ENCODE data around the gene CRISPLD2.

The CRISPLD2 gene

DNA sequence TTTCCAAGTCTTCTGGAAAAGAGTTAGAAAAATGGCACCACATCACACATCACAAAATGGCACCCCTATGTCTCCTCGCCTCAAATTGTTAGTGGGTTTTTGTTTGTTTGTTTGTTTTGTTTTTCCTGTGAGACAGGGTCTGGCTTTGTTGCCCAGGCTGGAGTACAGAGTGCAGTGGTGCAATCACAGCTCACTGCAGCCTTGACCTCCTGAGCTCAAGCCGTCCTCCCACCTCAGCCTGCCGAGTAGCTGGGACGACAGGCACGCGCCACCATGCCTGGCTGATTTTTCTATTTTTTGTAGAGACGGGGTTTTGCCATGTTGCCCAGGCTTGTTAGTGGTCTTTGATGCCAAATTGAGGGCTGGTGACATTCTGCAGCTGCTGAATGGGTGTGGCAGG lies 3.8 kb upstream of the CRISPLD2 start:
- TF ChIP-seq, protein P1, sequence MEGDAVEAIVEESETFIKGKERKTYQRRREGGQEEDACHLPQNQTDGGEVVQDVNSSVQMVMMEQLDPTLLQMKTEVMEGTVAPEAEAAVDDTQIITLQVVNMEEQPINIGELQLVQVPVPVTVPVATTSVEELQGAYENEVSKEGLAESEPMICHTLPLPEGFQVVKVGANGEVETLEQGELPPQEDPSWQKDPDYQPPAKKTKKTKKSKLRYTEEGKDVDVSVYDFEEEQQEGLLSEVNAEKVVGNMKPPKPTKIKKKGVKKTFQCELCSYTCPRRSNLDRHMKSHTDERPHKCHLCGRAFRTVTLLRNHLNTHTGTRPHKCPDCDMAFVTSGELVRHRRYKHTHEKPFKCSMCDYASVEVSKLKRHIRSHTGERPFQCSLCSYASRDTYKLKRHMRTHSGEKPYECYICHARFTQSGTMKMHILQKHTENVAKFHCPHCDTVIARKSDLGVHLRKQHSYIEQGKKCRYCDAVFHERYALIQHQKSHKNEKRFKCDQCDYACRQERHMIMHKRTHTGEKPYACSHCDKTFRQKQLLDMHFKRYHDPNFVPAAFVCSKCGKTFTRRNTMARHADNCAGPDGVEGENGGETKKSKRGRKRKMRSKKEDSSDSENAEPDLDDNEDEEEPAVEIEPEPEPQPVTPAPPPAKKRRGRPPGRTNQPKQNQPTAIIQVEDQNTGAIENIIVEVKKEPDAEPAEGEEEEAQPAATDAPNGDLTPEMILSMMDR (IDR thresholded peaks at IDR 0.05; ENCODE audit: low read depth, low read length) = no peak
- DNase-seq (ENCODE audit: low read depth in 2 of 2) = no peak
- no peak overlapping the region for H3K4me3 ChIP-seq (replicated peaks in 1 of 2; ENCODE audit: low read depth in 2 of 2, low read length in 2 of 2)

DNA sequence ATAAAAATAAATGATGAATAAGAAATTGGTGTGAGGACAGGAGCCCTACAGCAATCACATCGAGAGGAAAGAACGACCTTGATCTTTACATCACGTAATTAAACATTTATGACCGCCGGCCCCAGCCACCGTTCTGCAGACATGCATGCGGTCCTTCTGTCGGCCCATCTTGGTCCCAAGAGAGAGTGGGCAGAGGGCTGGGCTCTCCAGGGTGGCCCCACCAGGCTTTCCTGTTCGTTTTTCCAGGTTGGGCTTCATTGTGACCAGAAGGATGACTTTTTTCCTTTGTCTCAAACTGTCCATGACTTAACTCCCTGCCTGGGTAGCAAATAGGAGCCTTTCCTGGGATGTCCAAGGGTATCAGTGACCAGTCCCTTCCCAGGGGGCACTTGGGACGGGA lies 3.3 kb upstream of the CRISPLD2 start:
- H3K4me3 ChIP-seq (replicated peaks in 1 of 2; ENCODE audit: low read depth in 2 of 2, low read length in 2 of 2) = no peak overlapping the region
- DNase-seq (ENCODE audit: low read depth in 2 of 2) = no peak
- TF ChIP-seq, protein P1 (IDR thresholded peaks at IDR 0.05; ENCODE audit: low read depth, low read length) = no peak

DNA sequence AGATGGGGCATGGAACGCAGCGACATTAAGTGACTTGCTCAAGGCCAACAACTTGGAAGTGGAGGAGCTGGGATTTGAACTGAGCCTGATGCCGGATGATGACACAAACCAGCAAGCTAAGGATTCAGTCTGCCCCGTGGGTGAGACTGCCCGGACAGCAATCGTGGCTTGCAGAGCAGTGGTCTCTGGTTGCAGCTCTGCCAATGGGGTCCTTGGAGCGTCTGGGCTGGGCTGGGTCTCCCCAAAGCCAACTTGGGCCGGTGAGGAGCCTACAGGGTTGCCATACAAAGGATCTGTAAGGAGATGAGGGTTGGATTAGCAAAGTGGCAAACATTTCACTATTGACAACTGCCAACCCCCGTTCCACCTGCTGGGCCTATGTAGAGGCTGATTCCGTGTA lies 2.6 kb upstream of the CRISPLD2 start:
- no peak overlapping the region for H3K4me3 ChIP-seq (replicated peaks in 1 of 2; ENCODE audit: low read depth in 2 of 2, low read length in 2 of 2)
- TF ChIP-seq, protein P1 (IDR thresholded peaks at IDR 0.05; ENCODE audit: low read depth, low read length) = no peak
- no peak for DNase-seq (ENCODE audit: low read depth in 2 of 2)

DNA sequence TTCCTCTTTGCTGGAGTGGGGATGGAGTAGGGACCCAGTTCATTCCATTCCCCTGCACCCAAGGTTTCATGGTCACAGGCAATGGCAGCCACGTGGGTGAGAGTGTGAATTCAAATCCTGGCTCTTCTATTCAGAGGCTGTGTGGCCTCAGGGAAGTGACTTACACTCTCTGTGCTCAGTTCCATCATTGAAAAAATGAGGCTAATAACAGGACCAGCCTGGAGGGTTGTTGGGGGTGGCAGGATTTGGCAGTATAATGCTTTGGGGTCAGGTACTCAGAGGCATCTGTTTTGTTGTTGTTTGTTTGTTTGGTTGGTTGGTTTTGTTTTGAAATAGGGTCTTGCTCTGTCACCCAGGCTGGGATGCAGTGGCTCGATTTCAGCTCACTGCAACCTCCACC lies 2.2 kb upstream of the CRISPLD2 start:
- H3K4me3 ChIP-seq (replicated peaks in 1 of 2; ENCODE audit: low read depth in 2 of 2, low read length in 2 of 2) = no peak overlapping the region
- TF ChIP-seq, protein P1 (IDR thresholded peaks at IDR 0.05; ENCODE audit: low read depth, low read length) = no peak
- DNase-seq (ENCODE audit: low read depth in 2 of 2) = no peak

DNA sequence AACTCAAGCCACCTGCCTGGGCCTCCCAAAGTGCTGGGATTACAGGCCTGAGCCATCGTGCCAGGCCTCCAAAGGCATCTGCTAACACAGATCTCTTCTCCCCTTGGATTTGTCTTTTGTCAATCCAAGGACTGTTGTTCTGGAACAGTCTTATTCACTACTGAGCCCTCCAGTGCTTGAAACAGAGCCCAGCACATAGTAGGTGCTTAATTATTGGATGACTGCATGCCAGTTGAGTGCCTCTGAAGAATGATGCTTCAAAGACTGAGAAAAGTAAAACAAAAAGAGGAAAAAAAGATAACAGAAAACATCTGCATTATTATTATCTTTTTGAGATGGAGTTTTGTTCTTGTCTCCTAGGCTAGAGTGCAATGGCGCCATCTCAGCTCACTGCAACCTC lies 1.7 kb upstream of the CRISPLD2 start:
- TF ChIP-seq, protein P1 (IDR thresholded peaks at IDR 0.05; ENCODE audit: low read depth, low read length) = no peak
- DNase-seq (ENCODE audit: low read depth in 2 of 2) = no peak
- no peak overlapping the region for H3K4me3 ChIP-seq (replicated peaks in 1 of 2; ENCODE audit: low read depth in 2 of 2, low read length in 2 of 2)

DNA sequence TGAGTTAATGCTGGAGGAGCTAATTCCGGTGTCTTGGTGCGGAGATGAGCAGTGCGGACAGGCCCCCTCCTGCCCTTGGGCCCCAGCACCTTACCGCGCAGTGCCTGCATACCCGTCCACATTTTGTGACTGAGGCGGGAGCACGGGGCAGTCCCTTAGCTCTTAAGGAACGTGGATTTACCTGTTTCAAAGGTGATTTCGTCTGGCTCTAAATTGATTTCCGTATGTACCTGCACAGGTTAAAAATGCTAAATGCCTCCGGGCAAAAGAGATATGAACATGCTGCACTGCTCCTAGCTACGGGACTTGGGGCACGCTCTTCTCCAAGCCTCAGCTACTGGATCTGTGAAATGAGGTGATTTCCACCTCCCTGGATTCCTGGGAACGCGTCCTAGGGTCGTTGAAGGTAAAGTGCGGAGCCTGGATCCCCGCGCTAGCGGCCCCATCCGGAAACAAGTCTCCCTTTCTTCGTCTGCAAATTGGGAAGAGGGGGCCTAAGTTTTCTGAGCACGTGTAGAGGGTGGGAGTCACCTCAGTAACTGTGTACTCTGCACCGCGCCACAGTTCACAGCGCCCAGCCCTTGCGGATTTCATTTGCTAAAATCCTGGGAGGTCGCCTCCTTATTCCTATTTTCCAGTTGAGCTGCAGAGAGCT lies 669 bp upstream of the CRISPLD2 start:
- TF ChIP-seq, protein P1 (IDR thresholded peaks at IDR 0.05; ENCODE audit: low read depth, low read length) = no peak
- DNase-seq (ENCODE audit: low read depth in 2 of 2) = no peak
- H3K4me3 ChIP-seq (replicated peaks in 1 of 2; ENCODE audit: low read depth in 2 of 2, low read length in 2 of 2) = peak overlapping the region; percentile 22 to 65

DNA sequence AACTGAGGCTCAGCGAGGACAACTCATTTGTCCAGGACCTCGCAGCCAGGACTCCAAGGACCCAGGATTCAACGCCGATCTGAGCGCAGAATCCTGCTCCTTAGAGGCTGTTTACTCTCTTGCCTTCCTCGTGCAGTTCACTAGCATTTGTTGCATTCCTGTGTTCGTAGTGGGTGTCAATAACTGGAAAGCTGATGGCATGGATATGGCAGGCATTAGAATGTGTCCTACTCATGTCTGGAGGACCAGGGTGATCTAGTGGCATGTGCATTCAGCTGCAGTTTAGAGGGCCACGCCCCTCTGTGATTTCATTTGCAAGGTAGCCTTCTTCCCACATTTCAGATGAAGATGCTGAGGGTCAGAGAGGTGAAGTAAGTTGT lies 510 bp downstream of the CRISPLD2 start:
- H3K4me3 ChIP-seq (replicated peaks in 1 of 2; ENCODE audit: low read depth in 2 of 2, low read length in 2 of 2) = peak overlapping the region; percentile 53 to 65
- TF ChIP-seq, protein P1 (IDR thresholded peaks at IDR 0.05; ENCODE audit: low read depth, low read length) = no peak
- DNase-seq (ENCODE audit: low read depth in 2 of 2) = peak in 1 of 2 donors; percentile 28
